Neuron (in vitro differentiated cells): ENCODE results near the gene KCTD18.

Experiments used
- H2AFZ ChIP-seq: one replicate; pipeline ENCODE4 v1.6.1; 2013; ENCODE audit warnings: low read depth, mild to moderate bottlenecking, inconsistent platforms, low read length, moderate library complexity
- H3K27me3 ChIP-seq: one replicate; pipeline ENCODE4 v1.6.1; 2013; ENCODE audit warnings: low read length; ENCODE audit not compliant: insufficient read depth
- H3K36me3 ChIP-seq: one replicate; pipeline ENCODE4 v1.6.1; 2013; ENCODE audit warnings: low read length; ENCODE audit not compliant: insufficient read depth
- H3K4me1 ChIP-seq: one replicate; pipeline ENCODE4 v1.6.1; 2013; ENCODE audit warnings: low read length; ENCODE audit not compliant: insufficient read depth
- H3K4me3 ChIP-seq: 2 replicates; pipeline ENCODE4 v1.5.1; 2013; ENCODE audit warnings: mild to moderate bottlenecking, low read length, moderate library complexity
- H3K9me3 ChIP-seq: one replicate; pipeline ENCODE4 v1.6.1; 2013; ENCODE audit warnings: low read length

Gene KCTD18

DNA sequence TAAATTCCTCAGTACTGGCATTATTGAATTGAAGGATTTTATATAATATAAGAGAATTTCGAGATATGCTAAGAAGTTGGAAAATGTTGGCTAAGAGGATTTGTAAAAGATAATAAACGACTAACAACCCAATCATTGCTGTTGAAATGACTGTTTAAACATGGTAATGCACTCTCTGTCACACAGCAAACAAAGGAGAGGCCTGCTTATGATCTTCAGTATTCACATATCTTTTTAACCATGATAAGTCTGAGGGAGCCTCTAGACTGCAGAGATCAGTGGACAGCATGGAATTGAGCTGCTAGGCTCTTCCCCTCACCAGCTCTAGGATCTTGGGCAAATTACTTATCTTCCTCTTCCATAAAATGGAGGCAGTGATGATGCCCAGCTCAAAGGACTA lies 2.7 kb downstream of the KCTD18 start:
- no peaks in the 10 kb centered on the region for H3K9me3 ChIP-seq

DNA sequence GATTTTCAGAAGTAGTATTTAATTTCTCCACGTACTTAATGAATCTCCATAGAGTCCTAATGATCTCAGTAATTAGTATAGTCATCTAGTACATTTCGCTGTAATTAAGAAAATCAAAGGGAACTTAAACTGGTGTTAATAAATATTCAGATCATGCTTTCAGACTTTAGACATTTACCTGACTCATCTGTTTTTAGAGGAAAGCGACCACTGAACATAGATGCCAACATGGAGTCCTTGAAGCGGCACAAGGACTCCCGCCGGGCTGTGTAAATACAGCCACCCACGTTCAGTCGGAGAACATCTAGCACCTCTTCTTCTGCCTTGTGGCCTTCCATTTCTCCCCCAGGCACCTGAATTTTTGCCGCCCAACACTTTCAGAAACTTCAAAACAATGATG lies 3.2 kb downstream of the KCTD18 start:
- H3K36me3 ChIP-seq, result peaks cover 4% of the 10 kb centered on the region
- peaks cover 13% of the 10 kb centered on the region for H3K4me1 ChIP-seq
- H3K27me3 ChIP-seq, result no peaks in the 10 kb centered on the region
- H2AFZ ChIP-seq, result no peak overlapping the region
- no peak overlapping the region for H3K4me3 ChIP-seq
- H3K9me3 ChIP-seq, result no peaks in the 10 kb centered on the region

More for the DNA sequence above, 2.7 kb downstream of the KCTD18 start:
- Histone ChIP-seq H3K27me3 (no peaks in the 10 kb centered on the region), H3K36me3 (peaks cover 4% of the 10 kb centered on the region), H2AFZ (no peak overlapping the region), H3K4me1 (peaks cover 13% of the 10 kb centered on the region), H3K4me3 (no peak overlapping the region)

DNA sequence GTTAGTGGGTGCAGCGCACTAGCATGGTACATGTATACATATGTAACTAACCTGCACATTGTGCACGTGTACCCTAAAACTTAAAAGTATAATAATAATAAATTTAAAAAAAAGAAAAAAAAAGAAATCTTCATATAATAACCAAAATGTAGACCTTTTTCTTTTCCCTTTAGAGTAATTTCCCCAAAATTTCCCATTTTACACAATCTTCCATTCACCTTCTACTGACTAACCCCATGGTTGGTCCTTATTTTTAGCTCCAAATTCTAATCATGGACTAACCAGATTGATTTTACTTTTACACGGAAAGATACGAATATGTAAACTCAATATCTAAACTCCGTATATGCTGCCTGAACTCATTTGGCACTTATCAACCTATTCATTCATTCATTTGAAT lies 7.7 kb downstream of the KCTD18 start:
- H3K4me1 ChIP-seq, result no peaks in the 10 kb centered on the region
- H3K27me3 ChIP-seq, result no peaks in the 10 kb centered on the region
- H3K36me3 ChIP-seq, result peaks cover 13% of the 10 kb centered on the region
- no peak overlapping the region for H2AFZ ChIP-seq
- H3K4me3 ChIP-seq, result no peak overlapping the region
- H3K9me3 ChIP-seq, result no peaks in the 10 kb centered on the region

- Histone ChIP-seq H3K9me3 (no peaks in the 10 kb centered on the region), H3K4me3 (no peak overlapping the region), H3K36me3 (peaks cover 17% of the 10 kb centered on the region), H2AFZ (no peak overlapping the region), H3K27me3 (no peaks in the 10 kb centered on the region), H3K4me1 (no peaks in the 10 kb centered on the region)
These were observed 11.3 kb downstream of the KCTD18 start for GRCh38 chr2:200498402-200499162.

DNA sequence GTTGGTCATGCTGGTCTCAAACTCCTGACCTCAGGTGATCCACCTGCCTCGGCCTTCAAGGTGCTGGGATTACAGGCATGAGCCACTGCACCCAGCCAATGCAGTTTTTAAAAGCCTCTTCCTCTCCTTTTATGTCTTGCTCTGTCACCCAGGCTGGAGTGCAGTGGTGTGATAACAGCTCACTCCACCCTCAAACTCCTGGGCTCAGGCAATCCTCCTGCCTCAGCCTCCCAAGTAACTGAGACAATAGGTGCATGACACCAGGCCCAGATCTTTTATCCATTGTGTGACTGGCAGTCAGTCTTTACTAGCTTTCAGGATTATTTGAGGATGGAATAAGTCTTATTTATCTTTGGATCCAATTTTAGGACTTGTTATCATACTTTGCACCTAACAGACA lies 13.2 kb downstream of the KCTD18 start:
- Histone ChIP-seq H3K36me3 (peaks cover 22% of the 10 kb centered on the region), H3K27me3 (no peaks in the 10 kb centered on the region), H2AFZ (no peak overlapping the region), H3K4me3 (no peak overlapping the region), H3K4me1 (no peaks in the 10 kb centered on the region), H3K9me3 (peaks cover 3% of the 10 kb centered on the region)

GRCh38 chr2:200494048-200494447 lies 15.8 kb downstream of the KCTD18 start:
- peaks cover 35% of the 10 kb centered on the region for H3K36me3 ChIP-seq
- no peaks in the 10 kb centered on the region for H3K27me3 ChIP-seq
- H3K4me3 ChIP-seq, result no peak overlapping the region
- peaks cover 9% of the 10 kb centered on the region for H3K9me3 ChIP-seq
- no peak overlapping the region for H2AFZ ChIP-seq
- H3K4me1 ChIP-seq, result no peaks in the 10 kb centered on the region

DNA sequence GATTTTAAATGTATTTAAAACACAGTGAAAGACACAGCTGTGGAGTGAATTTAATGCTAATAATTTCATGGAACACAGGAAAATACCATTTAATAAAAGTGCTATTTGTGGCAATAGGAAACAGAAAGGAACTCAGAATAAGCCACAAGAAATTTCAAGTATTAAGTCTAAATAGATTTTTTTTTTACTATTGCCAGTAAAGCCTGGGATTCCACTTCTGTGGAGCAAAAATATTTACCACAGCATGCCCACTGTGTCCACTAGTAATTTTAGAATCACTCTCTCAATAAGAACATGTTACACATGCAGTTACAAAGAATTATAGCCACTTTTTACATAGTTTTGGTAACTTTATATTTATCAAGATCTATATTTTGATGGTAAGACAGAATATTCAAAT lies 17.2 kb downstream of the KCTD18 start:
- peaks cover 28% of the 10 kb centered on the region for H3K36me3 ChIP-seq
- H3K4me3 ChIP-seq, result no peak overlapping the region
- H2AFZ ChIP-seq, result no peak overlapping the region
- H3K9me3 ChIP-seq, result peaks cover 9% of the 10 kb centered on the region
- no peaks in the 10 kb centered on the region for H3K4me1 ChIP-seq
- H3K27me3 ChIP-seq, result no peaks in the 10 kb centered on the region

- Histone ChIP-seq H3K4me1 (no peaks in the 10 kb centered on the region), H3K9me3 (peaks cover 9% of the 10 kb centered on the region), H2AFZ (no peak overlapping the region), H3K4me3 (no peak overlapping the region), H3K27me3 (no peaks in the 10 kb centered on the region), H3K36me3 (peaks cover 26% of the 10 kb centered on the region)
These were observed 19.9 kb downstream of the KCTD18 start for GRCh38 chr2:200490001-200490400.

DNA sequence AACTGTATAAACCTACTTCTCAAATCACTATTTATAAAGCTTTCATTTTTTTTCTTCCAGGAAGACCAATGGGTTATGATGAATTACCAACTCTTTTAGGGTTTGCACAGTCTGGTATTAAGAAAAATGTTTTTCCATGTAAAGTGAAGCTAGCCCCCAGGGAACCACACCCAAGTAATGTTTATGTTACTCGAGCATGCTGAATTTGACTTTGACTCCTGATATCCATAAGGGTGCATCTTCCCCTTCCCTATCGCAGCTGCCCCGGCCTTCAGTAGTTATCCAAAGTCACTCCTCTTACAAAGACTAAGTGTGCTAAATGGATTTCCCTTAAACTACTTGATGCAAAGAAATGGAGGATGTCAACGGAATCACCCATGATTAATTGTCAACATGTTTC lies 21.7 kb downstream of the KCTD18 start:
- Histone ChIP-seq H3K9me3 (peaks cover 9% of the 10 kb centered on the region), H3K36me3 (peaks cover 18% of the 10 kb centered on the region), H3K4me1 (no peaks in the 10 kb centered on the region), H3K27me3 (no peaks in the 10 kb centered on the region), H2AFZ (no peak overlapping the region), H3K4me3 (no peak overlapping the region)

- H3K4me3 ChIP-seq, result no peak overlapping the region
These were observed 23.3 kb downstream of the KCTD18 start for GRCh38 chr2:200486529-200486928.

GRCh38 chr2:200484934-200485333 lies 24.9 kb downstream of the KCTD18 start:
- no peaks in the 10 kb centered on the region for H3K4me1 ChIP-seq
- no peaks in the 10 kb centered on the region for H3K27me3 ChIP-seq
- H3K9me3 ChIP-seq, result no peaks in the 10 kb centered on the region
- no peak overlapping the region for H2AFZ ChIP-seq
- H3K36me3 ChIP-seq, result peaks cover 2% of the 10 kb centered on the region
- H3K4me3 ChIP-seq, result no peak overlapping the region

More at GRCh38 chr2:200486529-200486928, 23.3 kb downstream of the KCTD18 start:
- no peaks in the 10 kb centered on the region for H3K27me3 ChIP-seq
- no peaks in the 10 kb centered on the region for H3K4me1 ChIP-seq
- H3K36me3 ChIP-seq, result peaks cover 11% of the 10 kb centered on the region
- H3K9me3 ChIP-seq, result peaks cover 5% of the 10 kb centered on the region
- no peak overlapping the region for H2AFZ ChIP-seq

- H3K4me1 ChIP-seq, result no peaks in the 10 kb centered on the region
- no peak overlapping the region for H3K4me3 ChIP-seq
- no peaks in the 10 kb centered on the region for H3K36me3 ChIP-seq
- H2AFZ ChIP-seq, result no peak overlapping the region
- H3K9me3 ChIP-seq, result no peaks in the 10 kb centered on the region
- H3K27me3 ChIP-seq, result no peaks in the 10 kb centered on the region
These were observed 26.1 kb downstream of the KCTD18 start for GRCh38 chr2:200483729-200484198.

- Histone ChIP-seq H3K36me3 (peaks cover 8% of the 10 kb centered on the region), H3K4me3 (no peak overlapping the region), H2AFZ (no peak overlapping the region), H3K4me1 (no peaks in the 10 kb centered on the region), H3K9me3 (no peaks in the 10 kb centered on the region), H3K27me3 (no peaks in the 10 kb centered on the region)
These were observed 27.7 kb downstream of the KCTD18 start for GRCh38 chr2:200482194-200482593.
